IMR-90 (cell line): Measurements from ENCODE around the gene P2RY2.

ENCODE experiments used
- BHLHE40 ChIP-seq: fragments of 150-350 bp; IDR thresholded peaks from 2 replicates; pipeline ENCODE4 v1.6.1; 2016; ENCODE audit warnings: mild to moderate bottlenecking, low read depth, low read length
- CEBPB ChIP-seq: IDR thresholded peaks from 2 replicates; pipeline ENCODE4 v1.6.1; 2012; ENCODE audit warnings: low read depth, low read length, improper control_type of control experiment
- CHD1 ChIP-seq: IDR thresholded peaks from 2 replicates; pipeline ENCODE4 v1.6.1; 2012; ENCODE audit warnings: low read depth, low read length, improper control_type of control experiment
- MAFK ChIP-seq: IDR thresholded peaks from 2 replicates; pipeline ENCODE4 v1.6.1; 2012; ENCODE audit warnings: low read depth, low read length, improper control_type of control experiment
- MXI1 ChIP-seq: IDR thresholded peaks from 2 replicates; pipeline ENCODE4 v1.6.1; 2012; ENCODE audit warnings: low read depth, mild to moderate bottlenecking, low read length, moderate library complexity, borderline replicate concordance
- POLR2A ChIP-seq: IDR thresholded peaks from 2 replicates; pipeline ENCODE4 v1.6.1; 2012; ENCODE audit warnings: mild to moderate bottlenecking, low read depth, low read length
- RAD21 ChIP-seq: IDR thresholded peaks from 2 replicates; pipeline ENCODE4 v1.6.1; 2012; ENCODE audit warnings: low read length, improper control_type of control experiment
- TF ChIP-seq, protein P1 (sequence below): conservative IDR thresholded peaks from 2 replicates; pipeline ENCODE4 v1.5.1; 2012; ENCODE audit warnings: mild to moderate bottlenecking, low read depth, low read length, improper control_type of control experiment

DNA sequence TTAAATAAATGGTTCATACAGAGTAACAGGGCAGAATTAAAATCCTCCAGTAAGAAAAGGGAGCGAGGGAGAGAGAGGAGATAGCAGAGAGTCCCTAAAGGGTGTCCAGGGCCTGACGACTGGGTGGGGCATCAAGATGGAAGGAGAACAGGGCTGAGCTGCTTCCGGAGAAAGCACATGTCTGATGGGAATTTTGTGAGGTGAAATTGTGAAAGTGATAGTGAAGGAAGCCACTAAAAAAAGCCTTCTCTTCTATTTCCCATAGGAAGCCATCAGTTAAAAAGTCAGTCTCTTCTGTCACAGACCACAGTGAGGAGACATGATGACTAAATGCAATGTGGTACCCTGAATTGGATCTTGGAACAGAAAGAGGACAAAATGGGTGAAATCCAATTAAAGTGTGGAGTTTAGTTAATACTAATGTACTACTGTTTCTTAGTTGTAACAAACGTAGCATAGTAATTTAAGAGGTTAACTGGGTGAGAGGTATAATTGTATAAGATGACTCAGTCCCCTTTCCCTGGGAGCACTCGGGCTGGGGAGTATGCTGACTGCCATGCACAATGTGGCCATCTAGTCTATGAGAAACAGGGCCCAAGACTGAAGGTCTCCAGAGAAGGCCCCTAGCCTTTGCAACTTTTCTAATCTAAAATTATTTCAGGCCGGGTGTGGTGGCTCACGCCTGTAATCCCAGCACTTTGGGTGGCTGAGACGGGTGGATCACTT is 46.5 kb upstream of the P2RY2 start:
- TF ChIP-seq CHD1 (no peak), POLR2A (no peak), RAD21 (no peak), CEBPB (no peak), MXI1 (no peak), BHLHE40 (no peak), MAFK (no peak)
- TF ChIP-seq, protein P1, sequence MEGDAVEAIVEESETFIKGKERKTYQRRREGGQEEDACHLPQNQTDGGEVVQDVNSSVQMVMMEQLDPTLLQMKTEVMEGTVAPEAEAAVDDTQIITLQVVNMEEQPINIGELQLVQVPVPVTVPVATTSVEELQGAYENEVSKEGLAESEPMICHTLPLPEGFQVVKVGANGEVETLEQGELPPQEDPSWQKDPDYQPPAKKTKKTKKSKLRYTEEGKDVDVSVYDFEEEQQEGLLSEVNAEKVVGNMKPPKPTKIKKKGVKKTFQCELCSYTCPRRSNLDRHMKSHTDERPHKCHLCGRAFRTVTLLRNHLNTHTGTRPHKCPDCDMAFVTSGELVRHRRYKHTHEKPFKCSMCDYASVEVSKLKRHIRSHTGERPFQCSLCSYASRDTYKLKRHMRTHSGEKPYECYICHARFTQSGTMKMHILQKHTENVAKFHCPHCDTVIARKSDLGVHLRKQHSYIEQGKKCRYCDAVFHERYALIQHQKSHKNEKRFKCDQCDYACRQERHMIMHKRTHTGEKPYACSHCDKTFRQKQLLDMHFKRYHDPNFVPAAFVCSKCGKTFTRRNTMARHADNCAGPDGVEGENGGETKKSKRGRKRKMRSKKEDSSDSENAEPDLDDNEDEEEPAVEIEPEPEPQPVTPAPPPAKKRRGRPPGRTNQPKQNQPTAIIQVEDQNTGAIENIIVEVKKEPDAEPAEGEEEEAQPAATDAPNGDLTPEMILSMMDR: no peak
